Stimulated activated CD4-positive, alpha-beta T cell treated with anti-CD3 and anti-CD28 coated beads, Interleukin-12 subunit alpha, Interleukin-12 subunit beta, amount 100 ng/mL, for 48 hours (primary cell): ENCODE results near the gene RABL6.
"Not testable (repeated sequence)": the region's sequence is repeated elsewhere in the genome, so short reads cannot be mapped to it uniquely, and the experiment has no call there.

Experiments
- DNase-seq, 3 donors: peaks; one replicate each; pipeline ENCODE4 v3.0.0-alpha.2; 2020; ENCODE audit warnings: low read depth in 2 of 3, low spot score in 1 of 3

The RABL6 gene

DNA sequence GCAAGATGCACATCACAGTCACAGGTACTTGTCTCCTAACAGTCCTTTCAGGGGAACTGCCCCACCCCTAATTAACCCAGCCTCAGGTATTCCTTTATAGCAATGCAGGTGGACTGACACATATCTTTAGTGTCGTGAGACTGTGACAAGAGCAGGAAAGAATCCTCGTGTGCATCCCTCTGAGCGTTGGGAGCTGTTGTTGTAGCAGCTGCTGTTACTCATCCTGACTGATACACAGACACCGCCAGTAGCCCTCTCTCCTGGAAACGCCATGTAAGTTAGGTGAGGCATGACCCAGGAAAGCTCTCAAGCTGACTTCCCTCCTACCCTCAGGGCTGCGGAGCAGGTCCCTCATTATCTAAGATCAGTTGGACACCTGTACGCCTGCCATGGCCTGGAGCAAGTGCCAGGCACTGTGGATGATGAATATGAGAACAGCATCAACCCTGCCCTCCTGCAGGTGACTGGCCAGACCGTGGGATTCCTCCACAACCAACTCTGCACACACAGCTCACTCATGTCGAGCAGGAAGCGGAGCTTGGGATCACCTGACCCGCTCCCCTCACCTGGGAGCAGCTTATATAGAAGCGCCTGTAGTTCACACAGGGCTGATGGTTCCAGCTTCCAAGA is 33.2 kb upstream of the RABL6 start:
- DNase-seq: no peak

GRCh38 chr9:136775191-136775590 is 32.6 kb upstream of the RABL6 start:
- DNase-seq: no peak

GRCh38 chr9:136776947-136777346 is 30.8 kb upstream of the RABL6 start:
- no peak for DNase-seq

DNA sequence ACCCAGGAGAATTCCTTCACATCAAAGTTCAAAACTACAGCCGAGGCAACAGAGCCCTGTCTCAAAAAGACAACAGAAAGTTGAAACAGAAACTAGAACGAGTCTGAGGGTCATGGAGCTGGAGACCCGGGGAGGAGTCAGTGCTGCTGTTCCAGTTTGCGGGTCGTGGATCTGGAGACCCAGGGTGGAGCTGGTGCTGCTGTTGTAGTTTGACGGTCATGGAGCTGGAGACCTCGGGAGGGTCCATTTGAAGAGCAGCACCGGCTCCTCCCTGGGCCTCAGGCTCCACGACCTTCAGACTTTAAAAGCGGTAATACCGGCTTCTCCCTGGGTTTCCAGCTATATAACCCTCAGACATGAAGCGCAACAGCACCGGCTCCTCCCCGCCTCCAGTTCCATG is 30.4 kb upstream of the RABL6 start:
- no peak for DNase-seq

- DNase-seq: no peak
Measured at GRCh38 chr9:136779808-136780207, 27.9 kb upstream of the RABL6 start.

DNA sequence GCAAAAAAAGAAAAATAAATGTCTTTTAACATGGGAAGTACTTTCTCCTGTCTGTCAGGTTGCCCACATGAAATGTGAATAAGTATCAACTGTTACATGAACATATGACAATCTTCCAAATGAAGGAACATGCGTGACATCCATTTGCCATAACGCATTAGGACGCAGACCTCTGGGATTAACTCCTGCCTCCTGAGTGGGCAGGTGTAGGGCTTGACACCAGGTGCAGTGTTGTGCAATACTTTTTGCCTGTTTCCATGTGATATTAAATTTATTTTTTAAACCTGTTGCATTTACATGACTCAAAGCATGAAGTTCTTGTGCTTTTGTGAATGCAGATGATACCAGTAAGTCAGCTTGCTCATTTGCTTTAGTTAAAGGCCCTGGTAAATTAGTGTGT is 25.3 kb upstream of the RABL6 start:
- no peak for DNase-seq

- DNase-seq: no peak
Measured at GRCh38 chr9:136784249-136784996, 23.3 kb upstream of the RABL6 start.

GRCh38 chr9:136784997-136785361 is 22.8 kb upstream of the RABL6 start:
- DNase-seq: no peak

DNA sequence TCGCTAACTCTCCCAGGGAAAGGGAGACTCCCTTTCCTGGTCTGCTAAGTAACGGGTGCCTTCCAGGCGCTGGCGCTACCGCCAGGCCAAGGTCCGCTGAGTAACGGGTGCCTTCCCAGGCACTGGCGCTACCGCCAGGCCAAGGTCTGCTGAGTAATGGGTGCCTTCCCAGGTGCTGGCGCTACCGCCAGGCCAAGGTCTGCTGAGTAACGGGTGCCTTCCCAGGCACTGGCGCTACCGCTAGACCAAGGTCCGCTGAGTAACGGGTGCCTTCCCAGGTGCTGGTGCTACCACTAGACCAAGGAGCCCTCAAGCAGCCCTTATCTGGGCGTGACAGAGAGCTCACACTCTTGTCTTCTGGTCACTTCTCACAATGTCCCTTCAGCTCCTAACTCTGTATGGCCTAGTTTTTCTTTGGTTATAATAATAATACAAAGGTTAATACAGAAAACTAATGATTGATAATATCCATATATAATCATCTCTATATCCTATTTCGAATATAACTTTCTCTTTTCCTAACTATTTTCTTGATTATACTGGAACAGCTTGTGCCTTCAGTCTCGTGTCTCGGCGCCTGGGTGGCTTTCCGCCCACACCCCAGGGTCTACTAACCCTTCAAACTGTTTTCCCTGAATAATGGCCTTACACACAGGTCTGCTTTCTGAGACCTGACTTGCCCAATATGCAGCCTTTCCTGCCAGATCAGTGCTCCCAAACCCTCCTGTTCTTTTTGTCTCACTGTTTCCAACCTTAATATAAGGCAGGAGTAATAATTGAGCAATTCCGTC is 22.0 kb upstream of the RABL6 start:
- not testable (repeated sequence) for DNase-seq

DNA sequence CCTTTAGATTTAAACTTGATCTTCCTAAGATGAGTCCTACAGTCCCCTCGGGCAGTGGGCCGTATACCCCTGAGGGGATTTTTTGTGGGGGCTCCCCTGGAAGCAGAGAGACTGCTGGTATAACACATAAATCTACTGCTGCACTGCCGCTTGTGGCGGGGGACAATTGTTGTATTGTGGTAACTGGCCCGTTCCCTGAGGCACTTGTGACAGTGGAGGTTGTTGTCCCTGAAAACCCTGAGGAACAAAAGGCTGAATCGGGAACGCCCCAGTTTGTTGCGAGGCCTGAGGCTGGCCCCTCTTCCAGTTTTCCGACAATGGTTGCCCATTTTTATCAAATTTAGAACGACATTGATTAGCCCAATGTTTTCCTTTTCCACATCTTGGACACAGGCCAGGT is 21.3 kb upstream of the RABL6 start:
- no peak for DNase-seq

GRCh38 chr9:136786983-136787382 is 20.8 kb upstream of the RABL6 start:
- DNase-seq: not testable (repeated sequence)

DNA sequence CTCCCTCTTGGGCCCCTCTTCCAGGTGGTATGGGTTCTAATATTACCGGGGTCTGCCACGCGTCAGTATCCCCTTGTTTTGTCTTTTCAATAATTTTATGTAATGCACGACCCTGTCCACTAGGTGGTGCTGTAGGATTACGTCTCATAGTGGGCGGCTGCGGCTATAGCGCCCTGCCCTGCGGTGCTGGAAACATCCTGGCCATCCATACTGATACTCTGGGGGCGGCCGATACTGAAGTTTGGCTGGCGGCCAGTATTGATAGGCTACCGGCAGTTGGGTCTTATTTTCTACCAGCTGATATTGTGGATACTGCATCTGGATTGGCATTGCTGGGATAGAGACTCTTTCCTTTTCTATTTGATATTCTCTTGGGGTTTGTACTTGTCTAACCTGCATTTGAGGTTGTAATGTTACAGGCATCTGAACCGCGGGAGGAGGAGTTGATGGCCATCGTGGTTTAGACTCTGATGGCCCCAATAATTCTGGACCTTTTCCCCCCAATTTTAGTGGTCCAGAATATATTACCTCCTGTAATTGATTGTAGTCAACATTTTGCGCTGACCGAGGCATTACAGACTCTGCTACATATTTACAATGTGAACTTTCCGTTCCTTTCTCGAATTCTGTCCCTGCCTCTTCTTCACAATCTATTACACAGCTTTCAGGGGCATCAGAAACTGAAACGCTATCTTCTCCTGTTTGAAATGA is 19.9 kb upstream of the RABL6 start:
- peak; percentile 57 to 85 (median 63) for DNase-seq

GRCh38 chr9:136788644-136789522 is 18.9 kb upstream of the RABL6 start:
- DNase-seq: not testable (repeated sequence)

- DNase-seq: no peak
Measured at GRCh38 chr9:136789523-136789937, 18.2 kb upstream of the RABL6 start.

- DNase-seq: peak; percentile 100
Measured at GRCh38 chr9:136790640-136791515, 16.9 kb upstream of the RABL6 start, which contains the start of gene TMEM141. Gene TMEM141 (plus strand): TSS chr9:136791344. CDS start chr9:136791371, 27 bp downstream.

DNA sequence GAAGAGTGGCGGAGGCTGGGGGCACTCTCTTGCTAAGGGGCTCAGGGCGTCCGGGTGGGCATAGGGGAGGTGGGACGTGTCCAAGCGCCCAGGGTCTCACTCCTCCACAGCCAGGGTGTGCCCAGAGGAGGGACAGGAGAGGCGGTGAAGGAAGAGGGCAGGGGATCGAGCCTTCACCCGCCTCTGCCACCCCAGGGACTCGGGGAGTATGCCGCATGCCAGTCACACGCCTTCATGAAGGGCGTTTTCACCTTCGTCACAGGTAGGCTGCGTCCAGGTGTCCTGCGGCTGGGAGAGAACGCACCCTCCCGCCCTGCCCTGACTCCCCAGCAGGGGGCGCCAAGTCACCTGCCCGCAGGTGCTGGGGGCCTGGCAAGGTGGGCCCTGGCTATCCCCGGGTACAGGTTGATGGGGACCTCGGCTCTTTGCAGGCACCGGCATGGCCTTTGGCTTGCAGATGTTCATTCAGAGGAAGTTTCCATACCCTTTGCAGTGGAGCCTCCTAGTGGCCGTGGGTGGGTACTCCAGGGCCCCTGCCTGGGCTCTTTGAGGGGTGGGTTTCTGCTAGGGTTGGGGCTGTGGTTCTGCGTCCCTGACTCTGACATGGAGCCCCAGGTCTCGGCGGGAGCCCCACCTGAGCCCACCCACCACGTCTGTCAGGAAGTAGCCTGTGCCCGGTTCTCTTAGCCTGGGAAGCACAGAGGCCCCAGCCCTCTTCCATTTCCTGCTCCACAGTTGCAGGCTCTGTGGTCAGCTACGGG is 16.1 kb upstream of the RABL6 start:
- peak; percentile 42 to 65 (median 53) for DNase-seq

DNA sequence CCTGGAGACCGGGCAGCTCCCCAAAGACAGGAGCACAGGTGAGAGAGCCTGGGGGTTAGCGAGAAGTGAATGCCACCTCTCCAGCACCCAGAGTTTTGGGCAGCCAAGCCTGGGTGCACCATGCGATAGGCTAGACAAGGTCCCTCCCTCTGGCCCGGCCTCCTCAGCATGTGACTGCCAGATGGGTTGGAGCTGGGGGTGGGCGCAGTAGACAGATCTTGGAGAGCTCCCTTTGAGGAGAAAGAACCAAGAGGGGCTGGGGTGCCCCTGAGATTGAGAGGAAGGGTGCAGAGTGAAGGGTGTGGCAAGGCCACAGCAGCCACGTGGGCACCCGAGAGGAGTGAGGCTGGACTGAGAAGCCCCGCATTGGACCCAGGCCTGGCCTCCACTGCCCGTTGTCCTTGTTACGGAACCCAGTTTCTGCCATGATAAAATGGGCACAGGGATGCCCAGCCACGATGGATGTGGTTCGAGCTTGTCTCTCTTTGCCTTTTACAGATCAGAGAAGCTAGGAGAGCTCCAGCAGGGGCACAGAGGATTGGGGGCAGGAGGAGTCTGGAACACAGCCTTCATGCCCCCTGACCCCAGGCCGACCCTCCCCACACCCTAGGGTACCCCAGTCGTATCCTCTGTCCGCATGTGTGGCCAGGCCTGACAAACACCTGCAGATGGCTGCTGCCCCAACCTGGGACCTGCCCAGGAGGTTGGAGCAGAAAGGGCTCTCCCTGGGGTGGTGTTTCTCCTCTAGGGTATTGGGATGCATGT is 15.2 kb upstream of the RABL6 start:
- DNase-seq: no peak
